Measurements from ENCODE around the gene TENT4B.
"Not testable (repeated sequence)": the region's sequence is repeated elsewhere in the genome, so short reads cannot be mapped to it uniquely, and the experiment has no call there.

Gene TENT4B

DNA sequence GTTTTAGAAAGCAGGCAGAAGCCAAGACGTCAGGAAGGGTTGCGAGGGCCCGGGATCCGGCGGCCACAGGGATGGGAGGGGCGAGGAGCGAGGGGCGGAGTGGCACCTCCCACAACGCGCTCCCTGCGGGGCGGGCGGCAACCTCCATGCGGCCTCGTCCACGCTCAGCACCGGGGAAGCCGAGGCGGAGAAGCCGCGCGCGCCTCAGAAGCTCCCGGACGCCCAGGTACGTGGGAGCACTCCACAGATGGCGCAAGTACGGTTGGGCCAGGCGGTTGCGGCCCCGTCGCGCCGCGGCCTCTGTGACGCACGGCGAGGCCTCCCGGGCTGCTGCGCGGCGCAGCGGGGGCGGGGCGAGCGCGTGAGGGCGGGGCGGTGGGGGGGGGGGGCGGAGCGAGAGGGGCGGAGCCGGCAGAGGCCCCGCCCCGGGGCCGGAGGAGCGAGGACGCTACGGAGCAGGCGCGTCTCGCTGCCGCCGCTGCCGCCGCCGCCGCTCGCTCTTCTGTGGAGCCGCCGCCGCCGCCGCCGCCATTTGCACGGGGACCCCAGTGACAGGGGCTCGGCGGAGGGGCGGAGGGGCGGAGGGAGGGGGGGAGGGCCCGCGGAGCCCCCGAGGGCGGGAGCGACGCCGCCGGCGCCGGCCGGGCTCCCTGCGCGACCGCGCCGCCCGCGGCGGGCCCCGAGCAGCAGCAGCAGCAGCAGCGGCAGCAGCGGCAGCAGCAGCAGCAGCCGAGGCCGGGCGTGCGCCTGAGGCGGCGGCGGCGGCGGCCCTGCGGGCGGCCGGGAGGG is at the start of gene TENT4B:
Gene TENT4B (plus strand): TSS at position 500 of the 789 bp plus-strand sequence. CDS start 316 bp downstream, outside the sequence.
- peak; percentile 91 for DNase-seq

DNA sequence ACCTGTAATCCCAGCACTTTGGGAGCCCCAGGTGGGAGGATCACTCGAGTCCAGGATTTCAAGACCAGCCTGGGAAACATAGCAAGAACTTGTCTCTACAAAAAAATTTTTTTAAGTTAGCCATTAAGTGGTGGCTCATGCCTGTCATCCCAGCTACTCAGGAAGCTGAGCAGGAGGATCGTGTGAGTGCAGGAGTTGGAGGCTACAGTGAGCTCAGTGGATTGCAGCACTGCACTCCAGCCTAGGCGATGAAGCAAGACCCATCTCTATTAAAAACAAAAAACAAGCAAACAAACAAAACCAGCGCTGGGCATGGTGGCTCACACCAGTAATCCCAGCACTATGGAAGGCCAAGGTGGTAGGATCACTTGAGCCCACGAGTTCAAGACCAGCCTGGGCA is 49.3 kb upstream of the TENT4B start:
- no peak for DNase-seq

DNA sequence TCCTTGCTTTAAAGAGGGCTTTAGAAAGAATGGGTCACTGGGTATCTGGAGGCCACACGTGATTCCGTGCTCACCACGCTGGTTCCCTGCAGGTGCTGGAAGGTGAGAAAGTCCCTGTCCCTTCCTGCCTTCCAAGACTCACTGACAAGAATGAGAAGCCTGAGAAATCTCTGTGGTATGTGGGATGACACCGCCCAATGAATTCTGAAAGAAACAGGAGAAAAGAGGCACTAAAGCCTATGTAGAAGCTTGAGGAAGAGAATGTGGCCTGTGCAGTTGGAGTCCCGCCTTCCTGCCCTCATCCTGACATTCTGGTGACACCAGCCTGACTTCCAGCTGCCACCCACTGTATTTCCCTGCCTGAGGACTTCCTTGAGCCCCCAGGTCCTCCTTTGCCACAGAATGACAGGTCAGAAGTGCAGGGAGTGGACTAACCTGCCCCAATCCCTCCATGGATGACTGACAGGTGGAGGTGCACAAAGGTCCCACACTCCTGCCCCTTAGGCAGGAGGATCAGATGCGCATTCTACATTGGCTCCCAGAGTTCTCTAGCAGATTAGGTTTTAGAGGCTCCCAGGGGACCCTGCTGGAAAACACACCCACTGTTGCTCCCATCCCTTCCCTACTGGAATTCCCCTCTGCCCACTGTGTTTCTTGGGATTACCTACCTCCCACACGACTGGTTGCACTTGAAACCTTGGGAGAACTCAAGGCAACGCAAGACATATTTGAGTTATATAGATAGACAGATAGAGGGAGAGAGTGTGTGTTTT is 38.6 kb upstream of the TENT4B start:
- no peak for DNase-seq

DNA sequence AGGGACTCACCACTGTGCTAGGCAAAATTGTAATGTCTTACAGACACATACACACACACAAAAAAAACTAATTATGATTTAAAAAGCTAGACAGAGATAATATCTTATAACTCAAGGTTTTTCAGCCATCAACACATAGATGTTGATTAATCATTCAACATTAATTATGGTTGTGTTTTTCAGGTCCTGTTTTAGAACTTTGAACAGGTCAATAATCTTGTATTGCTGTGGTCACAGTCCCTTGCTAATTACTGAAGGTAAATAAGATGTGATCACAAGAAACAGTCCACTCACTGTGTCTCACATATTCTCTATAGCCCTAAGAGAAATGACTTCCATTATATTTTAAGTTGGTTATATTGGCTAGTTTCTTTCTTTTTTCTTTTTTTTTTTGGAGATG is 32.4 kb upstream of the TENT4B start:
- no peak for DNase-seq

DNA sequence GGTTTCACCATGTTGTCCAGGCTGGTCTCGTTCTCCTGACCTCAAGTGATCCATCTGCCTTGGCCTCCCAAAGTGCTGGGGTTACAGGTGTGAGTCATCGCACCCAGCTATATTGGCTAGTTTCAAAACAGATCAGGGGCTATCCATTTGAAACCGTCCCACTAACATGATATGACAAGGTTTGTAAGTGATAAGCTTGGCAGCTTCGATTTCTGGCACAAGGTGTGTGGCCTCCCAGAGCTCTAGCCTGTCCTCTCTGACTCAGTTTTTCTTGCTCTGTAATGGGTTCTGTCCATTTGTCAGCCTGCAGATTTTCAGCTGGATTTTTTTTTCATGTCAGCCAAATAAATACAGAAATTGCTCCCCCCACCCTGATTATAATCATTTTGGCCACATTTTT is 31.8 kb upstream of the TENT4B start:
- peak; percentile 2 for DNase-seq

DNA sequence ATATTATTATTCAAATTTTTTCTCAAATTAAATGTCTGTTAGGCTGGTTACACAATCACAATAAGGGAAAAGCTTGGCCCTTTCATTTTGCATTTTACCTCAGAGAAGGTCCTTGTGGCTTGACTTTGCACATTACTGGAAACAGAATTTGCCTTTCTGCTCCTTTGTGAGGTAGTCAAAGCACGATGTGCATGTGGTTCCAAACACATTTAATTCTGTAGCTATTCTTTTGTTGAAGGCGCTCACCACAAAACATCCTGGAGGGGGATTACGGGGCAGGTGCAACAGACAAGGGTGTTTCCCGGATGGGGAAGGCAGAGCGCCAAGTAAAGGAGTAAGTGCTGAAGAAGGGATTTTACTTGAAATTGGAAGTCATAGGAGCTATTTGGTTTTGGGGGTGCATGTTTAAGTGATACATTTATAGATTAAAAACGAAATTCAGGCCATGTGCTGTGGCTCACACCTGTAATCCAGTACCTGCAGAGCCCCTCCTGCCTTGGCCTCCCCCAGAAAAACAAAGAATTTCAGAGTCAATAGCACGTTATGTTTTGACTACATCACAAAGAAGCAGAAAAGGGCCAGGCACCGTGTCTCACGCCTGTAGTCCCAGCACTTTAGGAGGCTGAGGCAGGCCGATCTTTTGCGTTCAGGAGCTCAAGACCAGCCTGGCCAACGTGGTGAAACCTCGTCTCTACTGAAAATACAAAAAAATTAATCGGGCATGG is 31.2 kb upstream of the TENT4B start:
- peak; percentile 60 for DNase-seq

DNA sequence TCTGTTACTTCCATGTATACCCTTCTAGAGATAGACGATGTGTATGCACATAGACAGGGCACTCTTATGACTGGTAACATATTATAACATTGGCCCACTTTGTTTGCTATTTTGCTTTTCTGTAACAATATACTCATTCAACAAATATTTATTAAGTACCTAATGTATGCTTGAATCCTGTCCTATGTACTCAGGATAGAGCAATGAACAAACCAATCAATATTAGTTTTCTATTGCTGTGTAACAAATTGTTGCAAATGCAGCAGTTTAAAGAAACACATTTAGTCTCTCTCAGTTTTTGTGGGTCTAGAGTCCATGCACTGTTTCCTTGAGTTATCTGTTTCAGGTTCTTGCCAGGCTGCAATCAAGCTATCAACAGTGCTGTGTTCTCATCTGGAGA is 29.7 kb upstream of the TENT4B start:
- DNase-seq, result no peak

DNA sequence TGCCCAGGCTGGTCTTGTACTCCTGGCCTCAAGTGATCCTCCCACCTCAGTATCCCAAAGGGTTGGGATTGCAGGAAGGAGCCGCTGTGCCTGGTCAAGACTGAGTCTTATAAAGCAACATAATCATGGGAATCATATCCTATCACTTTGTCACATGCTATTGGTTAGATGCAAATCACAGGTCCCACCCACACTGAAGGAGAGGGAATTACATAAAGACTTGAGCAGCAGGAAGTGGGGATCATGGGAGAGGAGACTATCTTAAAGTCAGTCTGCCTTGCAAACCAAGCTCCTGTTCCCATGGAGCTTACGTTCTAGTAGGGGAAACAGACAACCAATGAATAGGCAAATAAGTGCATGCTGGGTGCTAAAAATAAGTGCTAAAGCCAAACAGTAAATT is 28.3 kb upstream of the TENT4B start:
- no peak for DNase-seq

DNA sequence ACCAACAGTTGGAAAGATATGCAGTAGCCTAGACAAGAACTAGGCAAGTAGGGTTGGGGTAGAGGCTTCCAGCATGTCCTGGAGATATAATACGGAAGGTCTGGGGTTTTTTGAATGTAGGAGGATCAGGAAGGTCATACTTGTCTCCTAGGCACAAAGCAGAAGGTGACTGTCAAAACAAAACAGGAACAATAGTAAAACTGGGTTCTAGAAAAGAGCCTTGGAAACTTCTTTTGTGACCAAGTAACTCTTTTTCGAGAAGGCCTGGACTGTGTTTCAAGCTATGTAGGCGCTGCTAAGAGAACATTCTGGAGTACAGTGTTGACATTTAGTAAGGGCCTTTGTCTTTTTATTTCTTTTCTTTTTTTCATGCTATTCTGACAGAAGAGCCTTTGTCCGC is 26.9 kb upstream of the TENT4B start:
- DNase-seq, result no peak

DNA sequence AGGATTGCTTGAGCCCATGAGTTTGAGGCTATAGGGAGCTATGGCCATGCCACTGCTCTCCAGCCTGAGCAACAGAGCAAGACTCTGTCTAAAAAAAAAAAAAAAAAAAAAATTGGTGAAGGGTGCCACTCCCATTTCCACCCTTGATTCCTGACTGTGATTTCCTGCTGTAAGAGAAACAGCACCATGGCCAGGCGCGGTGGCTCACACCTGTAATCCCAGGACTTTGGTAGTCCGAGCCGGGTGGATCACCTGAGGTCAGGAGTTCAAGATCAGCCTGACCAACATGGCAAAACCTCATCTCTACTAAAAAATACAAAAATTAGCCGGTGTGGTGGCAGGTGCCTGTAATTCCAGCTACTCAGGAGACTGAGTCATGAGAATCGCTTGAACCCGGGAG is 20.5 kb upstream of the TENT4B start:
- DNase-seq, result not testable (repeated sequence)

DNA sequence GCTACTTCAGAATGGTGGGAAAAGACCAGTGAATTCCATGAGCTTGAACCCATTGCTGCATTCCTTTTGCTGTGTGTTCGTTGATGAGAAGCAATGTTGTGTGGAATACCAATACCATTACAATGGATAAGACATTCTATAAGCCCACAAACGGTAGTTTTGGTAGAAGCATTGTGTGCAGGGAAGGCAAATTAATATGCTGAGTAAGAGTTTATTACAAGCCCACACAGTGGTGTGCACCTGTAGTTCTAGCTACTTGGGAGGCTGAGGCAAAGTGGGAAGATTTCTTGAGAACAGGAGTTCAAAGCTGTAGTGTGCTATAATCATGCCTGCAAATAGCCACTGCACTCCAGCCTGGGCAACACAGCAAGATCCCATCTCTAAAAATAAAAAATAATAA is 19.9 kb upstream of the TENT4B start:
- no peak for DNase-seq

DNA sequence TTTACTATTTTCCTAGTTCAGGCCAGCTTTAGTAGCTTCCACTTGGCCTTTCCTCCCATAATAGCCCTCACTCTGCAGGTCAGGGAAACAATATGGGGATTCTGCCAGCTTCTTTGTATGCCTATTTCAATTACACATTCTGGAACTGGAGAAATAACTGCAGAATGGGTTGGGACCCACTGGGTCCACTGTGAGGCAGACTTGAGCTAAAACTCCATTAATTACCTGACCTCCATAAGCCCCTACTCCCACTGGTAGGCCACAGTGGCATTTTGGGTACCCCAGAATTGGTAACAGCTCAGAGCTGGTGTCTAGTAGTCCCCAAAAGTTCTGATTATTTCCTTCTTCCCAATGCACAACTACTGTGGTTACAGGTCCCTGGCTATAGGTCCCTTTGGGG is 16.7 kb upstream of the TENT4B start:
- DNase-seq, result no peak

DNA sequence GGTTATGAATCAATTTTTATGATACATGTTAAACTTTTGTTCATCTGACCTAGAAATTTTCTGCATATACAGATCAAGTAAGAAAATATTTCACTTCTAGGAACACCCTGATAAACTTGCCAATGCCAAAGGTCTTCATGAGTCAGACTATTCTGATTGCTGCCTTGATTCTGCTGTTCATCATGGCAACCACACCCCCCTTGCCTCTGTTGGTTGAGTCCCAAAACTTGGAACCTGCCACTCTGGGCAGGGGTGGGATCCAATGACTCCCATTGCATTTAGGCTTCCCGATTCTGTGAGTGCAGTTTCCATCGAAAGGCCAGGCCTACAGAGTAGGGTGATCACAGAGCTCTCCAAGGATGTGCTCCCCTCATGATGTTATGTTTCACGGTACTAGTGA is 15.8 kb upstream of the TENT4B start:
- no peak for DNase-seq

DNA sequence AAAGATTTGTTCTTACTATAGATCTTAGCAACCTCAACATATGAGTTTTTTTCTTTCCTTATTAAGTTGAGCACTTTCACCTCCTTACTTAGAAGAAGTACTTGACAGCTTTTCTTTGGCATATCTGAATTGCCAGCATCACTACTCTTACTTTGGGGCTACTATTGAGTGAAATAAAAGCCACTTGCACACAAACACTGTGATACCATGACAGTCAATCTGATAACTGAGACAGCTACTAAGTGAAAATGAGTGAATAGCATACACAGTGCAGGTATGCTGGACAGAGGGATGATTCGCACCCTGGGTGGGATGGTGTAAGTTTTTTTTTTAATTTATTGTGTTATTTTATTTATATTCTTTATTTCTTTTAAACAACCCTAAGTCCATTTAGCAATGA is 13.5 kb upstream of the TENT4B start:
- no peak for DNase-seq

DNA sequence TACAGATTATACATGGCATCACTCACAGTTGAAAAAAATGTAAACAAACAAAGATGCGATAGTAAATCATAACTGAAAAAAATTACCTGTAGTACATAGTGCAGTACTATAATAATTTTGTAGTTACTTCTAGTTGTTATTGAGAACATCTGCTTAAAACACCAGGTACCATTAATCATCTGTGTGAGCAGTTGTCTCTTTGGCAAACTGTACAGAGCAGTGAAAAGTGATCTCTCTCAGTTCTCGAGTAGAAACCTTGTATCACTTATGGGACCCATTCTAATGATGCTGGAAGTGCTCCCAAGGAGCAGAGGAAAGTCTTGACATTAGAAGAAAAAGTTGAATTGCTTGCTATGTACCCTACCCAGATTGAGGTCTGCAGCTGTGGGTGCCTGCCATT is 8.9 kb upstream of the TENT4B start:
- DNase-seq, result no peak

DNA sequence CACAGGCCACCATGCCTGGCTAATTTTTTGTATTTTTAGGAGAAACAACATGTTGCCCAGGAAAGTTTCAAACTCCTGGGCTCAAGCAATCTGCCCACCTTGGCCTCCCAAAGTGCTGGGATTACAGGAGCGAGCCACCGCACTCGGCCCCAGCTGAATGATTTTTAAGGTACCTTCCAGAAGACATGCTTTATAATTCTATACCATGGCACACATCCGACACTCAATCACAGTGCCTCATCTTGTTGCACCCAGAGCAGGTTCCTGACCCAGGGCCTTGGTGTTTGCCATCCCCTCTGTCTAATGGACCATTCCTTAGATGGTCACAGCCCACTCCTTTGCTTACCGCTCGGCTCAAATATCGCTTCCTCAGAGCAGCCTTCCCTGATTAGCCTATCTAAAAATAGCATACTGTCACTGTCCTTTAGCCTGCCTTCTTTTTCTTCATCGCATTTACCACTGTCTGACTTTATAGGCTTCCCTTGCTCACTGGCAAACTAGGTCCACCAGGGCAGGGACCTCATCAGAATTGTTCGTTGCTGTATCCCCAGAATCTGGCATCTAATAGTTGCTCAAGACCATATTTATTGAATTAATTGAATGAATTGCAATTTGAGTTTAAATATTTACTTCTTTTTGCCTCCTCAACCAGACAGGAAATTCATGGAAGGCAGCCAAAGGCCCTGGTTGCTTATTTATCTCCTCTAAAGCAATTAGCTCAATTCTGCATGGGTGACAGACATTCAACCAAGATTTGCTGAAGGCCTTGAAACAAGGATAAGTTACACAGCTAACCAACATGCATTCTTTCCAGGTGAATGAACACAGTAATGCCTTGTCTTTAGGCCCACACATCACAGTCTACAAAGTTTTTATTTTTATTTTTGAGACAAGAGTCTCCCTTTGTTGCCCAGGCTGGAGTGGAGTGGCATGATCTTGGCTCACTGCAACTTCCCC is 6.3 kb upstream of the TENT4B start:
- no peak for DNase-seq

DNA sequence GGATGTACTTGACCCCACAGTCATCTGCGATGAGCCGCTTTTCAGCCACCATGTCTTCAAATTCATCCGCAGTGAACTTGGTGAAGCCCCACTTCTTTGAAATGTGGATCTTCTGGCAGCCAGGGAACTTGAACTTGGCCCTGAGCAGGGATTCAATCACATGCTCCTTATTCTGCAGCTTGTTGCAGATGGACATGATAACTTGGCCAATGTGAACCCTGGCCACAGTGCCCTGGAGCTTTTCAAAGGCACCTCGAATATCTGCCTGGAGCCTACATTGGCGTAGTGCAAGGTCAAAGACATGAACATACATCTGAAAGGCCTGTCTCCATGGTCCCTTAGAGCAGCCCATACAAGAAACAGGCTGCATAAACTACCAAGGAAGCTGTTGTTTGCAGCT is 1.8 kb upstream of the TENT4B start:
- DNase-seq, result no peak

DNA sequence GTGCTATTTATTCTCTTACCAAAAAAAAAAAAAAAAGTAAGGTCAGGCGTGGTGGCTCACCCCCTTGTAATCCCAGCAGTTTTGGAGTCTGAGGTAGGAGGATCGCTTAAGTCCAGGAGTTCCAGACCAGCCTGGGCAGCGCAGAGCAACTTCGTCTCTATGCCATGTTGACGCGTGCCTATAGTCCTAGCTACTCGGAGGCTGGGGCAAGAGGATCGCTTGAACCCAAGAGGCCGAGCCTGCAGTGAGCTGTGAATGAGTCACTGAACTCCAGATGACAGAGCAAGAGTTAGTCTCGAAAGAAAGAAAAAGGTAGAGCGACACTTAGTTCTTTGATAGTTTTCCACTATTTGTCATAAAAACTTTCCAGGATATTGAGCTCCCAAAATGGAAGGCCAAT is 1.4 kb upstream of the TENT4B start:
- peak; percentile 45 for DNase-seq

DNA sequence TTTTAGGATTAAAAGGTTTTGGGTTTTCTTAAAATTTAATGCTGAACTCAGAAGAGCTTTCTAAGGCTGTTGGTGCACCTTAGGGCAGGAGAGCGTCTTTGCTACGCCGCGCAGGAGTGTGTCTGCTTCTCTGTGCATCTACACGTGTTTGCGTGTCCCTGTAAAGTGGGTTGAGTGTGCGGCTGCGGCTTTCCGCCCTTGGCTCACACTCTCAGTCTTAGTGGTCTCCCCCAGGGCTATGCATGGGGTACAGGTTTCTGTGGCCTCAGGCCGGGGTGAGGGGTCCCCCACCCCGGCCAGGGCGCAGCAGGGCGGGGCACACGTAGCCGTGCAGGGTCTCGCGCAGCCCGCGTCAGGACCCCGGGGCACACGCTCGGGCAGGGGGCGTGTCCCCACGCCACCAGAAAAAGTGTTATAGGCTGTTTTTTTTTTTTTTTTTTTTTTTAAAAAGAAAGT is 727 bp upstream of the TENT4B start:
- DNase-seq, result peak; percentile 78

DNA sequence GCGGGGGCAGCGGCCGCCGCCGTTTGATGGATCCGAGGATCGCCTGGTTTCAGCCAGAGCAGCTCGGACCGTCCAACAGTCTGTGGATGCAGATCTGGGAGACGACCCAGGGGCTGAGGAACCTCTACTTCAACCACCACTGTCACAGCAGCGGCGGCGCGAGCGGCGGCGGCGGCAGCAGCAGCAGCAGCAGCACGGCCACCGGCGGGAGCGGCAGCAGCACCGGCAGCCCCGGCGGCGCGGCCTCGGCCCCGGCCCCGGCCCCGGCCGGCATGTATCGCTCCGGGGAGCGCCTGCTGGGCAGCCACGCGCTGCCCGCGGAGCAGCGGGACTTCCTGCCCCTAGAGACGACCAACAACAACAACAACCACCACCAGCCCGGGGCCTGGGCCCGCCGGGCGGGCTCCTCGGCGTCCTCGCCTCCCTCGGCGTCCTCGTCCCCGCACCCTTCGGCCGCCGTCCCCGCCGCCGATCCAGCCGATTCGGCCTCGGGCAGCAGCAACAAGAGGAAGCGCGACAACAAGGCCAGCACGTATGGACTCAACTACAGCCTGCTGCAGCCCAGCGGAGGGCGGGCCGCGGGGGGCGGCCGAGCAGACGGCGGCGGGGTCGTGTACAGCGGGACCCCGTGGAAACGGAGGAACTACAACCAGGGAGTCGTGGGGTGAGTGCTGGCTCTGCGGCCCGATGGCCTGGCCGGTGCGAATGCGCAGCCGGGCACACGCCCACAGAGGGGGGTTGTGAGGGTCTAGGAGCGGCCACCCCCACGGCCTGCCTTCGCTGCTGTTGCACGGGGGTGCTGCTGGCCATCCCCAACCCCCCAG is 702 bp downstream of the TENT4B start:
- peak; percentile 50 for DNase-seq

DNA sequence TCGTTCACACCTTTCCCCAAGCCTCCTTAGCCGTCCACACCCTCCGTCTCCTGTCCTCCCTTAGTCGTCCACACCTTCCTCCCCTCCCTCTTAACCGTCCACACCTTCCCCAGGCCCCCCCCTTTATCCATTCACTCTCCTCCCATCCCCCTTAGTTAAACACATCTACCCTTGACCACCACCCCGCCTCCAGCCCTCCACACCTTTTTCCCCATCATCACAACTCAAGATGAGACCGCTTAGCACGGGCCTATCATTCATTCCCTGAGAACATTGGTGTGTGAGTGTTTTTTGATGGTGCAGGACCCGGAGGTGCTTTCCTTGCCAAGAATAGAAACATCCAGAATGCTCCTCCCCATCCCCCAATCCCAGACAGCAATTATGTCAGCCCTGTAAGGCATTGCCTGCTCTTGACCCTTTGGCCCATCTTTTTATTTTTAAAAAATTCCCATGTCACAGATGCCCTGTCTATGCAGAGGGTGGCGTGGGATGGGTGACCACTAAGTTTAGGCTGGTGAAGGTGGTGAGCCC is 1.4 kb downstream of the TENT4B start:
- DNase-seq, result no peak
